Spleen (tissue), 11 donors: ENCODE results near the gene MGP. TPM values are rescaled to one million over a fixed set of nuclear protein-coding genes. Genes with fewer than 3 reads are reported as not detected.

Source experiments
- DNase-seq: peaks from one replicate; pipeline ENCODE4 v3.0.0-alpha.2; 2020
- H3K27ac ChIP-seq, 8 donors: fragments of 200-600 bp; sonication (generic) in 7 of 8; 1 replicate in 4 of 8; 2 replicates in 4 of 8; pipeline versions ENCODE4 v1.5.0 to v1.8.0; 2016 to 2021; ENCODE audit warnings: inconsistent platforms in 4 of 8, mild to moderate bottlenecking in 4 of 8, moderate library complexity in 1 of 8
- H3K27me3 ChIP-seq, 7 donors: fragments of 200-600 bp; sonication (generic) in 6 of 7; replicated peaks in 1 of 7; 1 replicate in 4 of 7; 2 replicates in 3 of 7; pipeline versions ENCODE4 v1.5.0 to v1.8.0; 2016 to 2021; ENCODE audit warnings: inconsistent platforms in 3 of 7, mild to moderate bottlenecking in 1 of 7
- H3K36me3 ChIP-seq, 6 donors: fragments of 200-600 bp; sonication (generic) in 5 of 6; 1 replicate in 4 of 6; 2 replicates in 2 of 6; pipeline versions ENCODE4 v1.5.0 to v1.8.0; 2016 to 2021; ENCODE audit warnings: inconsistent platforms in 2 of 6
- H3K4me1 ChIP-seq, 6 donors: fragments of 200-600 bp; sonication (generic) in 5 of 6; 1 replicate in 3 of 6; 2 replicates in 3 of 6; pipeline versions ENCODE4 v1.5.0 to v1.8.0; 2016 to 2021; ENCODE audit warnings: inconsistent platforms in 3 of 6
- H3K4me3 ChIP-seq, 8 donors: fragments of 200-600 bp; sonication (generic) in 7 of 8; 1 replicate in 4 of 8; 2 replicates in 4 of 8; pipeline versions ENCODE4 v1.5.0 to v1.8.0; 2016 to 2021; ENCODE audit warnings: inconsistent platforms in 4 of 8, mild to moderate bottlenecking in 4 of 8, moderate library complexity in 2 of 8
- H3K9me3 ChIP-seq, 8 donors: fragments of 200-600 bp; sonication (generic) in 7 of 8; 1 replicate in 4 of 8; 2 replicates in 4 of 8; pipeline versions ENCODE4 v1.5.0 to v1.8.0; 2016 to 2021; ENCODE audit warnings: inconsistent platforms in 4 of 8
- CTCF ChIP-seq, 11 experiments: fragments of 200-600 bp in 7 of 11; fragments of 450-650 bp in 4 of 11; sonication (generic) in 4 of 11; IDR thresholded peaks in 8 of 11; conservative IDR thresholded peaks in 3 of 11; 1 replicate in 7 of 11; 2 replicates in 4 of 11; pipeline versions ENCODE4 v1.4.0 to v1.8.0; 2016 to 2021; ENCODE audit warnings: antibody characterized with exemption in 11 of 11, inconsistent platforms in 4 of 11, mild to moderate bottlenecking in 1 of 11
- POLR2A ChIP-seq, 3 donors: fragments of 450-650 bp; IDR thresholded peaks; one replicate each; pipeline ENCODE4 v1.5.1; 2017; ENCODE audit warnings: antibody characterized with exemption in 3 of 3, mild to moderate bottlenecking in 1 of 3
- POLR2AphosphoS5 ChIP-seq, 3 donors: sonication (generic); formaldehyde crosslinking; IDR thresholded peaks; one replicate each; pipeline ENCODE4 v1.5.1; 2017; ENCODE audit warnings: antibody characterized with exemption in 3 of 3
- WGBS, 5 donors: extraction: QIAGEN DNeasy Blood & Tissue Kit in 3 of 5; methylation state at CpG; one replicate each; pipeline versions ENCODE4 v1.1.5 to v1.1.7; 2013 to 2018; 5-methylcytosine and 5-hydroxymethylcytosine counted together
- intact Hi-C: fragments of 100-400 bp; cut with DNase I; formaldehyde crosslinking; loops from one replicate; pipeline ENCODE4 v1.15.0; 2023; ENCODE audit warnings: low total_unique reads
- polyA plus RNA-seq, 3 donors: library from polyadenylated mRNA; stranded (reverse); fragments of 200-250 nt; gene quantifications; one replicate each; pipeline ENCODE4 v1.2.1, GENCODE V29; 2013
- total RNA-seq, 7 donors: library from RNA; depleted of rRNA in 3 of 7; stranded (reverse); fragments of >200 nt in 3 of 7; fragmentation: NEBNext Ultra II Directional in 4 of 7; extraction: Animal tissue kit (Norgen Biotek cat#: 25700) in 4 of 7; gene quantifications; one replicate each; pipeline versions ENCODE4 v1.1.0 to v1.2.1, GENCODE V29; 2016 to 2021
- donor health status: healthy with polysubstance abuse.
- donor health status: DM: no; HTN: no; CAD: no; lungs with moderate emphysema.
- donor health status: DM: no; HTN: no; CAD: no.
- donor health status: Bipolar disorder and iron deficiency.
- donor health status: healthy.
- donor health status: DM: no; HTN: no; CAD: no.
- donor health status: DM: yes; HTN: yes; CAD: no.

Gene MGP
- total and polyA plus RNA-seq, 10 donors, result 29.4 to 292 (median 60.9) TPM

DNA sequence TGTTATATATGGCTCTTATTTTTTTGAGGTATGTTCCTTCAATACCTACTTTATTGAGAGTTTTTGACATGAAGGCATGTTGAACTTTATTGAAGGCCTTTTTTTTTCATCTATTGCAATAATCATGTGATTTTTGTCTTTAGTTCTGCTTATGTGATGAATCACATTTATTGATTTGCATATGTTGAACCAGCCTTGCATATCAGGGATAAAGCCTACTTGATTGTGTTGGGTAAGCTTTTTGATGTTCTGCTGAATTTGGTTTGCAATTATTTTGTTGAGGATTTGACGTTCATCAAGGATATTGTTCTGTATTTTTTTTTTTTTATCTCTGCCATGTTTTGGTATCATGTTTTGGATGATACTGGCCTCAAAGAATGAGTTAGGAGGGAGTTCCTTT, 27.1 kb downstream of the MGP start:
- WGBS, 5 donors, result 69 to 95% (median 82%) methylated on average over 1 of the region's 1 CpG
- no peaks in the 10 kb centered on the region for H3K27me3 ChIP-seq

GRCh38 chr12:14854586-14855183, 31.0 kb downstream of the MGP start:
- Histone ChIP-seq H3K9me3 (peaks cover 0 to 15% (median 9%) of the 10 kb centered on the region in 8 donors), H3K4me1 (no peaks in the 10 kb centered on the region), H3K27me3 (no peaks in the 10 kb centered on the region), H3K27ac (no peak overlapping the region), H3K4me3 (no peak overlapping the region), H3K36me3 (no peaks in the 10 kb centered on the region)
- WGBS, 5 donors, result 76 to 83% (median 80%) methylated on average over 6 of the region's 6 CpGs
- intact Hi-C loops, result no loop called here
- no peak for DNase-seq
- TF ChIP-seq CTCF (IDR thresholded peaks at IDR 0.05 in 8 of 11, conservative IDR thresholded peaks at IDR 0.05 in 3 of 11), result no peak
- no peak for TF ChIP-seq POLR2A (IDR thresholded peaks at IDR 0.05)
- no peak for TF ChIP-seq POLR2AphosphoS5 (IDR thresholded peaks at IDR 0.05)

More for the DNA sequence above, 27.1 kb downstream of the MGP start:
- H3K4me1 ChIP-seq, result no peaks in the 10 kb centered on the region
- peaks cover 0 to 42% (median 29%) of the 10 kb centered on the region in 8 donors for H3K9me3 ChIP-seq
- TF ChIP-seq CTCF (IDR thresholded peaks at IDR 0.05 in 8 of 11, conservative IDR thresholded peaks at IDR 0.05 in 3 of 11), result no peak
- no peak for TF ChIP-seq POLR2AphosphoS5 (IDR thresholded peaks at IDR 0.05)
- TF ChIP-seq POLR2A (IDR thresholded peaks at IDR 0.05), result no peak
- no peak for DNase-seq
- intact Hi-C loops, result no loop called here
- no peak overlapping the region for H3K27ac ChIP-seq
- no peaks in the 10 kb centered on the region for H3K36me3 ChIP-seq
- no peak overlapping the region for H3K4me3 ChIP-seq

DNA sequence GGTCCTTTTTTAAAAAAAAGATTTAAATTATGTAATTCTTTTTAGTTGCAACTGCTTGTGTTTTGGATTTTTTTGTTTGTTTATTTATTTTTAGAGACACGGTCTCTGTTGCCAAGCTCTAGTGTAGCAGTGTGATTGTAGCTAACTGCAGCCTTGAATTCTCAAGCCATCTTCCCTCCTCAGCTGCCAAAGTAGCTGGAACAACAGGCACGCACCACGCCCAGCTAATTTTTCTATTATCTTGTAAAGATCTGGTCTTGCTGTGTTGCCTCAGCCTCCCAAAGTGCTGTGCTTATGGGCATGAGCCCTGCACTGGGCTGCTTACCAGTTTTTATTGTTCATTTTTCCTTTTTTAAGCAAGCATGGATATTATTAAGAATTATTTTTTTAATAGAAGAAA, 31.7 kb downstream of the MGP start:
- intact Hi-C loops, result no loop called here

GRCh38 chr12:14852880-14853279, 32.8 kb downstream of the MGP start:
- Histone ChIP-seq H3K27me3 (no peaks in the 10 kb centered on the region), H3K27ac (no peak overlapping the region), H3K9me3 (peaks cover 0 to 8% (median 0%) of the 10 kb centered on the region in 8 donors), H3K36me3 (no peaks in the 10 kb centered on the region), H3K4me3 (no peak overlapping the region), H3K4me1 (no peaks in the 10 kb centered on the region)
- intact Hi-C loops, result no loop called here
- no peak for TF ChIP-seq POLR2A (IDR thresholded peaks at IDR 0.05)
- TF ChIP-seq POLR2AphosphoS5 (IDR thresholded peaks at IDR 0.05), result no peak
- no peak for TF ChIP-seq CTCF (IDR thresholded peaks at IDR 0.05 in 8 of 11, conservative IDR thresholded peaks at IDR 0.05 in 3 of 11)
- DNase-seq, result no peak

More for the DNA sequence above, 31.7 kb downstream of the MGP start:
- Histone ChIP-seq H3K27ac (no peak overlapping the region), H3K9me3 (peaks cover 0 to 8% (median 2%) of the 10 kb centered on the region in 8 donors), H3K4me1 (no peaks in the 10 kb centered on the region), H3K36me3 (no peaks in the 10 kb centered on the region), H3K4me3 (no peak overlapping the region), H3K27me3 (no peaks in the 10 kb centered on the region)
- 68 to 87% (median 84%) methylated on average over 3 of the region's 3 CpGs for WGBS, 5 donors
- DNase-seq, result no peak
- TF ChIP-seq POLR2AphosphoS5 (IDR thresholded peaks at IDR 0.05) (no peak), CTCF (IDR thresholded peaks at IDR 0.05 in 8 of 11, conservative IDR thresholded peaks at IDR 0.05 in 3 of 11) (no peak), POLR2A (IDR thresholded peaks at IDR 0.05) (no peak)
